GM10847 (cell line): ENCODE data around the gene ANKRD55.

Source experiments
- POLR2A ChIP-seq: IDR thresholded peaks from 2 replicates; pipeline ENCODE4 v1.6.1; 2011; ENCODE audit not compliant: insufficient read length; ENCODE audit errors: extremely low read depth

Gene ANKRD55

DNA sequence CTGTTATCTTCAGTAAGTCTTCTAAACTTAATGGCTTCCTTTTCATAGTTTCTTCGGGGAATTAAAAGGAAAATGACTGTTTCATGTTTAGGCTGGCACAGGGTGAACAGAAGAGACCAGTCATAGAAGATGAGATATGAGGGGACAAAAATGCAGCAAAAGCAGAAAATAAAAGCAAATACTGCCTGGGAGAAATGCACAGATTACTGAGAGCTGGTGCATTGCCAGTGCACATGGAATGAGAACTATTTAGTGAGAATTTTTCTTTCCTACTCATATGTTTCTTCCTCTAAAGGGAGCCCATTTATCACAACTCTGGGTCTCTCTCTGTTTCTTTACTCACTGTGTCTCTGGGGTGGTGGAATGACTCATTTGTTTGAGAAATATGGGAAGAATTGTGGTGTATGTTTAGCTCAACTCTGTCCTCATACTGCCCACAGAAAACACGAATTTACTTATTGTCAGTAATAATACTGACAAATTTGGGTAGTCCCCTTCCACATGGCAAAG lies 25.9 kb upstream of the ANKRD55 start:
- TF ChIP-seq POLR2A, result no peak

GRCh38 chr5:56257010-56257409 lies 23.9 kb upstream of the ANKRD55 start:
- TF ChIP-seq POLR2A, result no peak

DNA sequence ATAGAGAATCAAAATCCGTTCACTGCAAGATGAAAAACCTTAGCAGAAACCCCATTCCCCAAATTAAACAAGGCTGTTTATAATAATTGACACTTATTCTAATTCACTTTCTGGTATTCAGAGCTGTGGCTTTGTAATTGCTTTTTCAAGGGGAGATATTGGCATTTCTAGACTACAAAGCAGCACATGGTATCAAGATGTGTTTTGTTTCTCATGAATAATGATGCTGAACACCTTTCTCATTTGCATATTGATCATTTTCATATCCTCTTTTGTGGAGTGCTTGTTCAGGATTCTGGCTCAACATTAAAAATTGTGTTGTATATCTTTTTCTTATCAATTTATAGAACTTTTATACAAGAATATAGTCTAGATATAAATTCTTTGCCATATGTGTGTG lies 22.4 kb upstream of the ANKRD55 start:
- TF ChIP-seq POLR2A, result no peak

GRCh38 chr5:56253924-56254323 lies 20.8 kb upstream of the ANKRD55 start:
- no peak for TF ChIP-seq POLR2A

GRCh38 chr5:56253126-56253525 lies 20.0 kb upstream of the ANKRD55 start:
- TF ChIP-seq POLR2A, result no peak

DNA sequence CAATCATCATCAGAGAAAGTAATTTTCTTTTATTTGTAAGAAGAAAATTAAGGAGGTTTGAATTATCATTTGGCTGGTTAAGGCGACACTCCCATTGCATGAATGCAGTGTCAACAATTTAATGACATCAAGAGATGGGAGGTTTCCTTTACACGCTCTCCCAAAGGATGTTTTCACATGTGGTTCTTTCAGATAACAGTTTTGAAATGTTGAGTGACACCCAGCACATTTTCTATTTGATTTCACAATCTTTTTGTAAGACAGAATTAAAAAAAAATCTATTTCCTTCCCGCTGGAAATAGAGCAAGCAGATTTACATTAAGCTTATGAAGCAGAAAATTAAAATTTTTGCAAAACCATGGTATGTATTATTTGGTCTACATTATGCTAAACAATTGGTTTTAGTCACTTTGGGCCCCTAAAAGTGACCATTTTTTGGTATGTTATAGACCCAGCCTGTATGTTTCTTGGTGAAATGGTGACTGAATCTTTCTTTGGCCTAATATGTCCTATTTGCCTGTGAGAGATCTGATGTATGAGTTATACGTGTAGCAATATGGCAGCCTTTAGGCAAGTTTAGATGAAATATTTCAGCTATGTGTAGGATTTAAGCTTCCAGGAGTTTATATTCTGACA lies 18.9 kb upstream of the ANKRD55 start:
- no peak for TF ChIP-seq POLR2A

GRCh38 chr5:56251440-56251839 lies 18.3 kb upstream of the ANKRD55 start:
- TF ChIP-seq POLR2A, result no peak

- TF ChIP-seq POLR2A, result no peak
Measured at GRCh38 chr5:56250011-56250410, 16.9 kb upstream of the ANKRD55 start.

DNA sequence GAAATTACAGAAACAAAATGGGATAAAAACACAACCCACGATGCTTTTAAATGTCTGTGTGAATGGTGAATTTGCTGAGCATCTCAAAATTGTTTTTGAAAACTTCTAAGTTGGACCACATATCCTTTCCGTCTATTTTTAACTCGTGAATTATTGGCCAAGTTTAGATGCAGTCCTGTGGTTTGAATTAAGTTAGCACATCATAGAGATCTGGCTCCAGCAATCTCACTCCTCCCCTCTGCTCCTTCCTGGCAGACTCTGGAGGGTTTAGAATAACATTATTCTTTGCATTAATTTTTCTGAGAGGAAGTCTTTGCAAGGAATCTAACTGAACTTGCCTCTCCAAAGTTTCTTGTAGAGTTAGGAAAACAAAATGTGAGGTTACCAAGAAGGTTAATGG lies 14.5 kb upstream of the ANKRD55 start:
- TF ChIP-seq POLR2A, result no peak

DNA sequence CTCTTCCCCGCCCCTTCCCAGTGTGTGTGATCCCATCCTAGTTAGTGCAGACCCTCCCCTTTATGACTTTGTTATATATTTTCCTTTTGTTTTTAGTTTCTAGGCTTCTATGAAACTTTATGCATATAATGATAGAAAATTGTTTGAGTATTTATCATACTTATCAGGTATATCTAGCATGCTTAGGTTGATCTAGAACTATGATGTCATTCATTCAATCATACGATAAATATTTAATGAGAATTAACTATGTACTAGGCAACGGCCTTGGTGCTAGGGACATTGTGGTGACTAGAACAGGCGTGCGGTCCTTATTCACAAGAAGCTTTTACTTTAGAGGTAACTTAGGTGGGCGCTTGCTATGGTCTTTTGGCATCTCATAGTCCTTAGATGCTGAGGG lies 13.6 kb upstream of the ANKRD55 start:
- no peak for TF ChIP-seq POLR2A

DNA sequence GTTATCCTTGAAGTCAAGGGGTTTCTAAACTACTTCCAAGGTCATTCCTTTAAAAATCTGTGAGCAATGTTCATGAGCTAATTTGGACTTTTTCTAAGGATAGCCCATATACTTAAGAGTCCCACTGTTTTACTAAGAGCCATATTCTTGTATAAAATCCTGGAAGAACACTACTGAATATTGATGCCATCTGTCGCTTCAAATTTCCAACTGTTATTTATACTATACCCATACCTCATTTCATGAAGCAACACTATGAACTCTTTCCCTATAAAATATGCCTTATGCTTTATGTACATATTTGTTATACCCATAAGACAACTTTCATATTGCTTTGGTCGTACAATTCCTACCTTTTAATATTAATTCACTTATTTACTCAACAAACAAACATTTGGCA lies 12.4 kb upstream of the ANKRD55 start:
- no peak for TF ChIP-seq POLR2A

DNA sequence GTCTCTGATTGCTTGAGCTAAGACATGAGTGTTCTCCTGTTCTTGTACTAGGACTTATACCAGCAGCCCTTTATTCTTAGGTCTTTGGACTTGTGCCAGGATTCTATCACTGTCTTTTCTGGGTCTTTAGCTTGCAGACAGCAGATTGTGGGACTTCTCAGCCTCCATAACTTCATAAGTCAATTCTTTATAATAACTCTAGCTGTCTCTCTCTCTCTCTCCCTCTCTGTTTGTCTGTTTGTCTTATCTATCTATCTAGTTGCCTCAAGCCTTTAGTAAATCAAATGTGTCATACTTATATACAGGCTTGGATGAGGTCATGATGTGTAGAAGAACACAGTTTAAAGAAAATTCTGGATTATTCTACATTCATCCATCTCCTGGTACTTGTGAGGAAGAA lies 11.5 kb upstream of the ANKRD55 start:
- no peak for TF ChIP-seq POLR2A

DNA sequence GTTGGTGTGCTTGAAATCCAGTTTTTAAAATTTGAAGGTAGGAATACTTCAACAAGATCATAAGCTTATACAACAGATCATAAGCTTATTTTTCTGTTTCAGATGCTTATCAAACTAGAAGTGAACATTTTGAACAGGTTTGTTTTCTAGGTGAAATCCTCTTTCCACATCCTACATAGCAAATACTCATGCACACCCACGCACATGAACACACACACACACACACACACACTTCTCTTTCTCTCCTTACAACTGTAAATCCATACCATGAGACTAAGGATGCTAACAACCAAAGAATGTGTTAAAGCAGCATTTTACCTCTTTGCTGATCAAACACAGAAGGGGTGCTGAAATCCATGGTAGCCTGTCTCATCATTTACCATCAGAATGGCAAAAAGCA lies 592 bp downstream of the ANKRD55 start:
- TF ChIP-seq POLR2A, result no peak

GRCh38 chr5:56230576-56230975 lies 2.6 kb downstream of the ANKRD55 start:
- TF ChIP-seq POLR2A, result no peak

- no peak for TF ChIP-seq POLR2A
Measured at GRCh38 chr5:56229111-56229510, 4.0 kb downstream of the ANKRD55 start.

DNA sequence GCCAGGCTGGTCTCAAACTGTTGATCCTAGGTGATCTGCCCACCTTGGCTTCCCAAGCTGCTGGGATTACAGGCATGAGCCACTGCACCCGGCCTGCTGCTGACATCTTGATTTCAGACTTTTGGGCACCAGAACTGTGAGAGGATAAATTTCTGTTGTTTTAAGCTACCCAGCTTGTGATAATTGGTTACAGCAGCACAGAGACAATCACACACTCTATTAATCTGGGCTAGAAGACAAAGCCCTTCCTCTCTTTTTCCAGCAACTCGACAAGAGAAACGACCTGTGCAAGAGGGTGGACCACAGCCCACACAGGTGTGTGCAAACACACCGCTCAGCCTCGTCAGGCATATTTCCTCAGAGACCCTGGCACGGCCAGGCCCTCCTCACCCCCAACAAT lies 4.5 kb downstream of the ANKRD55 start:
- no peak for TF ChIP-seq POLR2A

DNA sequence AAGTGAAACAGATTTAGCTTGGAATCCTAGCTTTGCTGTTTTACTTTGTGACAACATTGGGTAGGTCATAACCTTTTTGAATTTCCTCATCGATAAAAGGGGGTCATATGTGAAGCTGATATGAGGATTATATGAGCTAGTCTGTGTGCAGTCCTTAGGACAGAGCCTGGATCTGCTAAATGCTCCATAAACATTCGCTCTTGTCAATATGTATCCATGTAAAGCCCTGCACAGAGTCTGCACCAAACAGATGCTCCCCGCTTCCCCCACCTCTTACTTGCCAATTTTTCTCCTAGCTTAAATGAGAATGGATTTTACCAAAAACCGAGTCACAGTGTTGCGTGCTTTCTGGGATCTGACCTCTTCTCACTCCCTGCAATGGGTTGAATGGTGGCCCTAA lies 5.4 kb downstream of the ANKRD55 start:
- TF ChIP-seq POLR2A, result no peak
